ENCODE data around the gene WDR35. TPM values are rescaled to one million over a fixed set of nuclear protein-coding genes. Genes with fewer than 3 reads are reported as not detected.
"Not testable (repeated sequence)": the region's sequence is repeated elsewhere in the genome, so short reads cannot be mapped to it uniquely, and the experiment has no call there.

Gene WDR35
- total RNA-seq, 1 donor from 2014 or later, result 4.1 TPM

GRCh38 chr2:19949071-19949470 lies 40.8 kb downstream of the WDR35 start:
- DNase-seq (ENCODE audit: missing footprints), result no peak
- intact Hi-C loops (cut with DNase I), result no loop called here
- no peak for ATAC-seq

GRCh38 chr2:19947184-19947940 lies 42.5 kb downstream of the WDR35 start:
- intact Hi-C loops (cut with DNase I), result no loop called here
- ATAC-seq (no peak), DNase-seq (ENCODE audit: missing footprints) (no peak)

DNA sequence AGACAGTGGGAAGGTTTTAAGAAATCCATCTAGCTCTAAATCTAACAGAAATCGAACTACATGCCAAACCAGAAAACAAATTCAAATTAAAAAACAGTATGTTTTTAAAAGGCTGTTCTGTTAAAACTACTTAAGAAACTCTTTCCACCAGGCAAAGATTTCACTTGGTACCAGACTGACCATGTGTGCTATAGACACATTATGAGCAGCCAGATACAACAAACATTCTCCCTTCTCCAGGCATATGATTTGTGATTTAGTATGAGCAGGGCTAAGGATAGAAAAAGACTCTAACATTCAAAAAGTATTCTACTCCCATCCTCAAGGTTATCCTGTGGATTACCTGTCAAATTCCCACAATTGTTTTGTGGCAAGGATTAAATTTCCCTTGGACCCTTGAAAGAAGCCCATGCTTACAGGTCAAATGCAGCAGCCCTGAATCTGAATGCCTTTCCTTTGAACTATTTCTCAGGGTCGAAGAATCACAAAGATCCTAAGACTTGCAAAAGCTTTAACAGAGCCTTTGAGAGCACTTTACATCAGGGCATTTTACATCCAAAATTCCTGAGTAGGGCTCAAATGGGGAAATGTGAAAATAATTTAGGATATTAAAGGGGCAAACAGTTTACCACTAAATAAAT lies 45.6 kb downstream of the WDR35 start:
- intact Hi-C loops (cut with DNase I), result no loop called here
- no peak for ATAC-seq

DNA sequence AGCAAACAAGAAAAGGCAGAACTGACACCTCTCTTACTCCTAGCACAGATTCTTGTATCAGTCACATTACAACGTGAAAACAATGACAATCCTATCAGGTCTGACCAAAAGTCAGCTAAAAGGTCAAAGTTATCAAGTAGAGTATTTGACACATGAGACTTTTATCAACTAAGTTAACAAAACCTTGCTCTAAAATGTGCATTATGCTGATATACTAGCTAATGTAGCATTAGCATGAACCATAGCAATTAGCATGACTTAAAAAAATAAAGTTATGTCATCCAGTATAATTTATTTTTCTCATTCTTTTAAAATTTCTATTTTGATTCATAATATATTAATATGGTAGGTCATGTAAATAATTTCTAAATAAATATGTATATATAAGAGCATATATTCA lies 46.7 kb downstream of the WDR35 start:
- intact Hi-C loops (cut with DNase I), result no loop called here
- no peak for DNase-seq (ENCODE audit: missing footprints)
- ATAC-seq, result no peak

More for the DNA sequence above, 45.6 kb downstream of the WDR35 start:
- DNase-seq (ENCODE audit: missing footprints), result no peak

DNA sequence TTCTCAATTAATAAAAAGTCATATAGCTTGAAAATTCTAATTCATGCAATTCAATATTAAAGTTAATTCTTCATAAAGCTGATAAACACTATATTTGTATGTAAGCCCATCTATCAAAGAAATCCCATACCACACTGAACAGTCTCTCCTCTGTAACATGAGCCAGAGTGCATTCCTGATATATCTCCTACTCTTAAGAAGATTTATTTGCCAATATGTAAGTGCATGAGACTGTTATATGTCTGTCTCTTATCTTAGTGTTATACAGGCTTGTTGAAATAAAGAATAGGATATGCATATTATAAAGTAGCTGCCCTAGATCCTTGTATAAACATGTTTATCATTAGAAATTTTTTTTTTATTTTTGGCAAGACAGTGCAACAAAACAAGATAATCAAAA lies 47.7 kb downstream of the WDR35 start:
- intact Hi-C loops (cut with DNase I), result no loop called here
- ATAC-seq (peak; percentile 76), DNase-seq (ENCODE audit: missing footprints) (no peak)

- intact Hi-C loops (cut with DNase I), result no loop called here
- ATAC-seq, result no peak
- no peak for DNase-seq (ENCODE audit: missing footprints)
These were observed 52.9 kb downstream of the WDR35 start for GRCh38 chr2:19937004-19937403.

GRCh38 chr2:19936203-19936602 lies 53.7 kb downstream of the WDR35 start:
- intact Hi-C loops (cut with DNase I), result no loop called here
- no peak for ATAC-seq
- no peak for DNase-seq (ENCODE audit: missing footprints)

DNA sequence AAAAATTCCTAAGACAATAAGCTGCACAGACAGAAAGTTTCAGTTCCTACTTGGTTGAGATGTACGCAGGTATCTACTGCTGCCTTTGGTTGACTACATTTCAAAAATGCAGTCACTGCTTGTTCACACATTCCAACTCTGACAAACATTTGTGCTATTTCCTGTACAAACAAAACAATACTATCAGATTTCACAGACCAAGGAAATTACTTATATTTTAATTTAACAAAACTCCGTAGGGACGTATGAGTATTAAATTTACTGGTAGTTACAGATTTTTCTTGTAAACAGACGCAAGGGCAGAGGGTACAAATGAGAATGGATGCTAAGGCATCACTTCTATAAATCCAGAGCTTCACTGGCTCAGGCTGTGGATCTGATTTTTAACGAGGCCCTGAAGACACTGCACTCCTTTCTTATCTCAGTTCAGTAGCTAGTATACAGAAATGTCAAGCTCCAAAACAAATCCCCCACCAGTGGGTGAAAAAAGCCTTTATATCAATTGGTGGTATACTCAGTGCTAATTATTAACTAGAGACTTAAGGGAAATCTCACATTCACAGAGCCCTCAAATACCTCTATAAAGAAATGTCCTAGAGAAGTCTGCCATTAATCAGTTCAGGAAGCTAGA lies 56.4 kb downstream of the WDR35 start:
- ATAC-seq (no peak), DNase-seq (ENCODE audit: missing footprints) (no peak)
- intact Hi-C loops (cut with DNase I), result no loop called here

- DNase-seq (ENCODE audit: missing footprints), result no peak
- no peak for ATAC-seq
- intact Hi-C loops (cut with DNase I), result no loop called here
These were observed 57.0 kb downstream of the WDR35 start for GRCh38 chr2:19932928-19933327.

- ATAC-seq, result no peak
- intact Hi-C loops (cut with DNase I), result no loop called here
- DNase-seq (ENCODE audit: missing footprints), result no peak
These were observed 60.7 kb downstream of the WDR35 start for GRCh38 chr2:19929226-19929625.

GRCh38 chr2:19927816-19928215 lies 62.1 kb downstream of the WDR35 start:
- DNase-seq (ENCODE audit: missing footprints); ATAC-seq; intact Hi-C loops (cut with DNase I): not testable (repeated sequence)

- ATAC-seq; DNase-seq (ENCODE audit: missing footprints); intact Hi-C loops (cut with DNase I): not testable (repeated sequence)
These were observed 65.4 kb downstream of the WDR35 start for GRCh38 chr2:19924526-19924925.

DNA sequence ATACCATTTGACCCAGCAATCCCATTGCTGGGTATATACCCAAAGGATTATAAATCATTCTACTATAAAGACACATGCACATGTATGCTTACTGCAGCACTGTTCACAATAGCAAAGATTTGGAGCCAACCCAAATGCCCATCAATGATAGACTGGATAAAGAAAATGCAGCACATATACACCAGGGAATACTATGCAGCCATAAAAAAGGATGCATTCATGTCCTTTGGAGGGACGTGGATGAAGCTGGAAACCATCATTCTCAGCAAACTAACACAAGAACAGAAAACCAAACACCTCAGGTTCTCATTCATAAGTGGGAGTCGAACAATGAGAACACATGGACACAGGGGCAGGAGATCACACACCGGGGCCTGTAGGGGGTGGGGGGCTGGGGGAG lies 67.7 kb downstream of the WDR35 start:
- ATAC-seq; intact Hi-C loops (cut with DNase I); DNase-seq (ENCODE audit: missing footprints): not testable (repeated sequence)

GRCh38 chr2:19916385-19916950 lies 73.4 kb downstream of the WDR35 start:
- ATAC-seq (no peak), DNase-seq (ENCODE audit: missing footprints) (no peak)
- intact Hi-C loops (cut with DNase I), result no loop called here

DNA sequence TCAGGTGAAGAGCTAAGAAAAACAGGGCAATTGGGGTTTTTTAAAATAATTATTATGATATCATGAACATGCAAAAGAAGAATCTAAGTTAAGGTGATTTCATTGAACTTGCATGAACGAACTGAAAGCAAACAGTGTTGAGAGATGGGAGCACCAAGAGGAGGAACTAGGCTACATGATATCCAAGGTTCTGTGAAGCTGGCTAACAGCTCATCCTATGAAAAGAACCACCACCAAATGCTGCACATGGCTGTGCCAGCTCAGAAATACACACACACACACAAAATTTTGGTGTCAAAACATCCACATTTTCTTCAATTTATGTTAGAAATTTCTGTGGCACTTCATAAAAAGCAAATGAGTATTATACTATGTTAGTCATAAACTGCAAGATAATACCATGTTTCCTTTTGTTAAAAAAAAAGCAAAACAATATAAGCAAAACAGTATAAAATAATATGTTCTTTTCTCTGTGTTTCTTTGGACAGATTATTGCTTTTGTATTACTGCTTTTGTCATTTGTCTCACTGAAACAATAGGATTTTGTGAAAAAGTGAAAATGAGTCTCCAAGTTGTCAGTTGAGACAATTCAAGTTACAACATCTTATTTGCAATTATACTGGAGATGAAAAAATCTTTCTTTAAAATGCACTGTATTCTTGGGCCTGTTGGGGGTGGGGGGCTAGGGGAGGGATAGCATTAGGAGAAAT lies 75.5 kb downstream of the WDR35 start:
- DNase-seq (ENCODE audit: missing footprints) (no peak), ATAC-seq (no peak)
- intact Hi-C loops (cut with DNase I), result no loop called here

DNA sequence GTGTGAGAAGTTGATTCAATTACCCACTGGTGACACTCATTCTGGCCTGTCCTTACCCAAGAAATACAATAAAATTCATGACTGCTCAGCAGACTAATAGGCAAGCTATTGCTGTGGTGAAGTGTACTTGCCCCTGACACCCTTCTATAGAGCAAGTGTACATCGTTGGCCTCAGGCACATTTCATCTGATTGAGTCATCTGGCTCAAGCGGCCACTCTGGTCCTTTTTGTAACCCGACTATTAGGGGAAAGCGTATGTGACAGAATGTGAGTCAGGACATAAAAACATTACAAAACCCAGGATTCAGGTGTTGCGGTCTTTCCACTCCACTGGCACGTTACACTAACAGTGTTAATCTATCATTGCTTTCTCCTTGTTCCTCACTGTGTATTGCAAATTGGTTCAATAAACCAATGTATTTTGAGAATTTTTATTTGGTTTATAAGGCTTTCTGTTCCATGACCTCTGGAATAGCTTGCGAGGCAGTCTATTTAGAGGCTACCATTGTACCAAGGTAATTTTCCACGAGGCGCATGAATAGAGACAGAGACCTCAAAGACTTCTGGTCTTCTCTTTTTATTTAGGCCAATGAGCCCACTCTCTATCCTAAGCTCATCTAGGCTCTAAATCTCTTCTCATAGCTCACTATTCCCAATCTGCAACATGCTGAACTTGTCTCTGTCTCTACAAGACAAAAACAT lies 77.9 kb downstream of the WDR35 start:
- DNase-seq (ENCODE audit: missing footprints) (no peak), ATAC-seq (no peak)
- intact Hi-C loops (cut with DNase I), result no loop called here

- intact Hi-C loops (cut with DNase I), result no loop called here
- DNase-seq (ENCODE audit: missing footprints), result no peak
- ATAC-seq, result peak; percentile 7
These were observed 87.6 kb downstream of the WDR35 start for GRCh38 chr2:19902216-19902740.

All from Right ventricle myocardium inferior (tissue), 1 donor.